Measurements from ENCODE around the gene CRIP1. TPM values are rescaled to one million over a fixed set of nuclear protein-coding genes. Genes with fewer than 3 reads are reported as not detected.
A peak's percentile ranks its signal among the peaks of the same experiment; 100 is the strongest.

Gene CRIP1
- total and polyA plus RNA-seq, 10 of the 15 experiments (the other 5 are each of a cell fraction or from before 2014, with no cell fraction given), result 66.8 to 259 (median 154) TPM

DNA sequence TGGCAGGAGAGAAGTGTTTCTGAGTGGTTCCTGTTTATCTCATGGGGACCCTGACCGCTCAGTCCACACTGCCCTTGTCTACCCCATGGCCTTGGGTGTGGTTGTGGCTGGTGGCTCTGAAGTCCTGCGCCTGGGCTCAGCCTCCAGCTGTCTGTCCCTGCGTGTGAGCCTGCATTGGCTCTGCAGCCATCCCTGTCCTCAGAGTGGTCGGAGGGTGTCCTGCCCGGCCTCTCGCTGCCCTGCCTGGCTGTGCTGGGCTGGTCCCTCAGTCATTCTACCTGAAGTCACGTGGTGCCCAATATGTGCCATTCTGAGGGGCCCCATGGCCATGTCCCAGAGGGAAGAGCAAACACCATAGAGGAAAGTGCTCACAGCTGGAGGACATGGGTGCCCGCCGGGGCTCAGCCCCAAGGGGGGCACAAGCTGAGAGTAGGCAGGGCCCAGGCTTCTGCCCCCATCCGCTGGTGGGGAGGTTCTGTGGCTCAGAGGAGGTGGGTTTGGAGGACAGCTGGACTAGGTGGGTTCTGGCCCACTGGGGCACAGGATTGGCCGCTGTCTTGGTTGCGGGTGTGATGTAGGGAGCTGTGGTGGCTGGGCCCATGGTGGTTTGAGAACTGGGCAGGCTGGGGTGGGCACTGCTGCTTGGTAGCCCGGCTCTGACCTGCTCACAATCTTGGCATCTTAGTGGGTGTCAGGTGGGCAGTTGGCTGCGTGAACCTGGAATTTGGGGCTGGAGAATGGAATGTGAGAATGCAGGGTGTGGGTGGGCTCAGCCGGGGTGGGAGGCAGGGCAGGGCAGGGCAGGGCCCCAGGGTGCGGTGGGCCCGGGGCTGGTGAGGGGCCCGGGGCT lies 16.0 kb downstream of the CRIP1 start:
- Histone ChIP-seq H3K4me3 (no peak overlapping the region), H3K4me1 (ENCODE audit: control insufficient read depth, insufficient read depth, low read length) (no peaks in the 10 kb centered on the region), H3K4me2 (ENCODE audit: control insufficient read depth, insufficient read depth) (no peak overlapping the region), H3K9me3 (replicated peaks; ENCODE audit: control insufficient read depth, insufficient read depth, low read length) (no peaks in the 10 kb centered on the region), H3K27me3 (replicated peaks in 1 of 2; ENCODE audit: control insufficient read depth in 2 of 2, insufficient read depth in 2 of 2, low read length in 1 of 2) (no peaks in the 10 kb centered on the region; a peak in 1 of 4 replicates), H4K20me1 (ENCODE audit: control insufficient read depth, insufficient read depth) (no peaks in the 10 kb centered on the region), H3K36me3 (ENCODE audit: control insufficient read depth in 2 of 2, insufficient read depth in 2 of 2, low read length in 1 of 2) (no peaks in the 10 kb centered on the region), H3K27ac (ENCODE audit: control insufficient read depth, insufficient read depth) (no peak overlapping the region), H2AFZ (ENCODE audit: control insufficient read depth, low read depth, low read length) (no peak overlapping the region), H3K9ac (ENCODE audit: control insufficient read depth, insufficient read depth, low read length) (no peak overlapping the region), H3K79me2 (ENCODE audit: control insufficient read depth, insufficient read depth, low read length) (no peaks in the 10 kb centered on the region)
- POLR2A ChIA-PET, result no interaction called here
- intact Hi-C loops (cut with micrococcal nuclease; ENCODE audit: unreplicated experiment), result no loop called here
- RAD21 ChIA-PET (ENCODE audit: unreplicated experiment), result no interaction called here
- no TSS peak for BruUV-seq (replicated peaks)
- in situ Hi-C loops (cut with MboI), result no loop called here
- ATAC-seq (no peak), FAIRE-seq (no peak), DNase-seq (ENCODE audit: low read depth, low spot score) (no peak)
- TF ChIP-seq LARP7 (IDR thresholded peaks at IDR 0.05) (no peak), USF1 (IDR thresholded peaks at IDR 0.05; ENCODE audit: borderline replicate concordance, extremely low read length, insufficient read depth, low read depth, low read length) (peak; percentile 27)
- CTCF ChIA-PET, result no interaction called here
- SMC1A ChIA-PET (ENCODE audit: uncharacterized antibody, unreplicated experiment), result no interaction called here
- 78% methylated on average over 13 of the region's 18 CpGs for WGBS (ENCODE audit: insufficient coverage, insufficient replicate concordance, low lambda C conversion rate, missing lambda C conversion rate)

GRCh38 chr14:105503296-105503640 lies 16.6 kb downstream of the CRIP1 start:
- peaks cover 0 to 1% of the 10 kb centered on the region in 2 experiments; a peak in 1 of 4 replicates for H3K27me3 ChIP-seq (replicated peaks in 1 of 2; ENCODE audit: control insufficient read depth in 2 of 2, insufficient read depth in 2 of 2, low read length in 1 of 2)
- ChIA-PET RAD21 (ENCODE audit: unreplicated experiment) (no interaction called here), SMC1A (ENCODE audit: uncharacterized antibody, unreplicated experiment) (no interaction called here), CTCF (no interaction called here), POLR2A (no interaction called here)
- intact Hi-C loops (cut with micrococcal nuclease; ENCODE audit: unreplicated experiment) (no loop called here), in situ Hi-C loops (cut with MboI) (no loop called here)
- H3K79me2 ChIP-seq (ENCODE audit: control insufficient read depth, insufficient read depth, low read length), result no peaks in the 10 kb centered on the region
- BruUV-seq (replicated peaks), result no TSS peak
- H3K9ac ChIP-seq (ENCODE audit: control insufficient read depth, insufficient read depth, low read length), result no peak overlapping the region
- no peaks in the 10 kb centered on the region for H3K4me1 ChIP-seq (ENCODE audit: control insufficient read depth, insufficient read depth, low read length)
- H3K9me3 ChIP-seq (replicated peaks; ENCODE audit: control insufficient read depth, insufficient read depth, low read length), result no peaks in the 10 kb centered on the region
- no peak overlapping the region for H3K27ac ChIP-seq (ENCODE audit: control insufficient read depth, insufficient read depth)
- no peaks in the 10 kb centered on the region for H3K36me3 ChIP-seq (ENCODE audit: control insufficient read depth in 2 of 2, insufficient read depth in 2 of 2, low read length in 1 of 2)
- 74% methylated on average over 7 of the region's 7 CpGs for WGBS (ENCODE audit: insufficient coverage, insufficient replicate concordance, low lambda C conversion rate, missing lambda C conversion rate)
- TF ChIP-seq PAX8 (IDR thresholded peaks at IDR 0.05) (no peak), JUNB (IDR thresholded peaks at IDR 0.05) (no peak), NFYB (IDR thresholded peaks at IDR 0.05; ENCODE audit: insufficient read depth, low read depth, low read length) (no peak)
- no peak overlapping the region for H3K4me2 ChIP-seq (ENCODE audit: control insufficient read depth, insufficient read depth)
- ATAC-seq (no peak), FAIRE-seq (no peak), DNase-seq (ENCODE audit: low read depth, low spot score) (no peak)
- no peak overlapping the region for H3K4me3 ChIP-seq
- no peak overlapping the region for H2AFZ ChIP-seq (ENCODE audit: control insufficient read depth, low read depth, low read length)
- no peaks in the 10 kb centered on the region for H4K20me1 ChIP-seq (ENCODE audit: control insufficient read depth, insufficient read depth)

Data from GM12878 (cell line).